H1 (cell line): ENCODE measurements around the gene ARHGAP10. TPM values are rescaled to one million over a fixed set of nuclear protein-coding genes. Genes with fewer than 3 reads are reported as not detected.

Source experiments
- CTCF ChIA-PET: fragments of 300-600 bp; sonication (Branson Sonifier 250); formaldehyde crosslinking; loops from one replicate; lab custom pipeline; 2021; ENCODE audit not compliant: partially characterized antibody; lab: Charles Lee
- POLR2A ChIA-PET: fragments of 300-600 bp; sonication (Branson Sonifier 250); formaldehyde crosslinking; loops from one replicate; lab custom pipeline; 2021; ENCODE audit warnings: inconsistent platforms; ENCODE audit not compliant: partially characterized antibody; lab: Charles Lee
- DNase-seq, 2 experiments: peaks; one replicate each; pipeline versions ENCODE4 v3.0.0 to v3.0.0-alpha.2; 2010 to 2022; ENCODE audit warnings: low spot score in 2 of 2, low read depth in 1 of 2, mixed read lengths in 1 of 2
- FAIRE-seq: peaks from 2 replicates; lab custom pipeline; 2011; peaks lifted over from hg19 to GRCh38; lab: Jason Lieb, UNC
- H2AFZ ChIP-seq: 2 replicates; pipeline ENCODE4 v1.8.1; 2012; ENCODE audit warnings: low read length, inconsistent platforms
- H2AK5ac ChIP-seq: 2 replicates; pipeline ENCODE4 v1.6.1; 2013; ENCODE audit warnings: low read depth, low read length
- H2BK120ac ChIP-seq: replicated peaks from 2 replicates; pipeline ENCODE3; 2013; ENCODE audit warnings: low read depth, low read length, inconsistent platforms
- H2BK12ac ChIP-seq: 2 replicates; pipeline ENCODE4 v1.6.1; 2013; ENCODE audit warnings: low read depth, low read length
- H2BK15ac ChIP-seq: 2 replicates; pipeline ENCODE4 v1.6.1; 2013; ENCODE audit warnings: low read length
- H2BK20ac ChIP-seq: 2 replicates; pipeline ENCODE4 v1.6.1; 2013; ENCODE audit warnings: low read length
- H2BK5ac ChIP-seq: 2 replicates; pipeline ENCODE4 v1.6.1; 2013; ENCODE audit warnings: low read depth, low read length
- H3K14ac ChIP-seq: 2 replicates; pipeline ENCODE4 v1.6.1; 2013; ENCODE audit warnings: inconsistent platforms; ENCODE audit not compliant: insufficient read length
- H3K18ac ChIP-seq: 2 replicates; pipeline ENCODE4 v1.6.1; 2013; ENCODE audit warnings: low read length; ENCODE audit errors: extremely low read depth
- H3K23ac ChIP-seq: 2 replicates; pipeline ENCODE4 v1.6.1; 2013; ENCODE audit warnings: inconsistent platforms; ENCODE audit not compliant: insufficient read length
- H3K23me2 ChIP-seq: 2 replicates; pipeline ENCODE4 v1.6.1; 2013; ENCODE audit warnings: low read depth, low read length
- H3K27ac ChIP-seq: 2 replicates; pipeline ENCODE4 v1.6.1; 2011; ENCODE audit warnings: low read depth, low read length, inconsistent platforms
- H3K27me3 ChIP-seq, 4 experiments: replicated peaks in 1 of 4; 1 replicate in 1 of 4; 2 replicates in 3 of 4; pipeline versions ENCODE4 v1.6.1 to v1.8.1; 2011 to 2013; ENCODE audit warnings: low read length in 3 of 4, mild to moderate bottlenecking in 3 of 4, inconsistent platforms in 2 of 4, mixed read lengths in 2 of 4, moderate library complexity in 1 of 4; ENCODE audit not compliant: control insufficient read depth in 3 of 4, insufficient read depth in 3 of 4; ENCODE audit errors: extremely low read depth in 1 of 4
- H3K36me3 ChIP-seq, 4 experiments: 2 replicates each; pipeline versions ENCODE4 v1.6.1 to v1.8.1; 2011 to 2013; ENCODE audit warnings: mild to moderate bottlenecking in 4 of 4, low read length in 3 of 4, moderate library complexity in 2 of 4, control low read depth in 1 of 4, inconsistent platforms in 1 of 4; ENCODE audit not compliant: insufficient read depth in 4 of 4, control insufficient read depth in 2 of 4
- H3K4ac ChIP-seq: replicated peaks from 2 replicates; pipeline ENCODE3; 2013; ENCODE audit warnings: low read length, low read depth, mixed read lengths, inconsistent platforms; ENCODE audit not compliant: insufficient read length
- H3K4me1 ChIP-seq, 4 experiments: replicated peaks in 1 of 4; 1 replicate in 1 of 4; 2 replicates in 3 of 4; pipeline versions ENCODE4 v1.6.1 to v1.8.1; 2011 to 2013; ENCODE audit warnings: low read length in 3 of 4, inconsistent platforms in 2 of 4, mixed read lengths in 1 of 4; ENCODE audit not compliant: insufficient read depth in 4 of 4, control insufficient read depth in 3 of 4
- H3K4me2 ChIP-seq, 2 experiments: 2 replicates each; pipeline versions ENCODE4 v1.6.1 to v1.8.1; 2011 to 2013; ENCODE audit warnings: low read depth in 2 of 2, low read length in 2 of 2, control low read depth in 1 of 2, inconsistent platforms in 1 of 2, mild to moderate bottlenecking in 1 of 2; ENCODE audit not compliant: insufficient read depth in 1 of 2
- H3K4me3 ChIP-seq, 4 experiments: fragments of 200-600, 300-600 bp in 1 of 4; sonication (generic), shearing (Covaris generic), sonication (Bioruptor Twin) in 1 of 4; 2 replicates each; pipeline versions ENCODE4 v1.5.1 to v1.8.1; 2011 to 2016; ENCODE audit warnings: low read length in 4 of 4, low read depth in 3 of 4, control low read depth in 2 of 4, inconsistent platforms in 2 of 4, mild to moderate bottlenecking in 2 of 4, mixed read lengths in 1 of 4, moderate library complexity in 1 of 4; ENCODE audit not compliant: insufficient read depth in 2 of 4; ENCODE audit errors: extremely low read depth in 1 of 4
- H3K56ac ChIP-seq: replicated peaks from 2 replicates; pipeline ENCODE3; 2013; ENCODE audit warnings: low read depth, mild to moderate bottlenecking, mixed read lengths, low read length, inconsistent platforms; ENCODE audit not compliant: insufficient read length
- H3K79me1 ChIP-seq: 2 replicates; pipeline ENCODE4 v1.6.1; 2013; ENCODE audit warnings: low read depth, low read length, control low read depth
- H3K79me2 ChIP-seq, 2 experiments: 2 replicates each; pipeline versions ENCODE4 v1.6.1 to v1.8.1; 2012 to 2013; ENCODE audit warnings: low read length in 2 of 2, mild to moderate bottlenecking in 2 of 2, inconsistent platforms in 1 of 2; ENCODE audit not compliant: insufficient read depth in 2 of 2, control insufficient read depth in 1 of 2
- H3K9ac ChIP-seq, 4 experiments: replicated peaks in 1 of 4; 1 replicate in 1 of 4; 2 replicates in 3 of 4; pipeline versions ENCODE4 v1.6.1 to v1.8.1; 2011 to 2013; ENCODE audit warnings: low read depth in 3 of 4, low read length in 3 of 4, control low read depth in 2 of 4, mild to moderate bottlenecking in 2 of 4, moderate library complexity in 2 of 4, inconsistent platforms in 1 of 4; ENCODE audit errors: extremely low read depth in 1 of 4
- H3K9me3 ChIP-seq, 2 experiments: 2 replicates each; pipeline versions ENCODE4 v1.6.1 to v1.8.1; 2012 to 2013; ENCODE audit warnings: mild to moderate bottlenecking in 2 of 2, moderate library complexity in 2 of 2, control low read depth in 1 of 2, inconsistent platforms in 1 of 2, low read depth in 1 of 2, low read length in 1 of 2, mixed read lengths in 1 of 2; ENCODE audit not compliant: insufficient read depth in 2 of 2
- H4K20me1 ChIP-seq, 2 experiments: replicated peaks in 1 of 2; 2 replicates each; pipeline versions ENCODE3 to v1.8.1; 2011 to 2013; ENCODE audit warnings: inconsistent platforms in 2 of 2, low read length in 2 of 2, mild to moderate bottlenecking in 1 of 2; ENCODE audit not compliant: insufficient read depth in 2 of 2, control insufficient read depth in 1 of 2
- H4K5ac ChIP-seq: 2 replicates; pipeline ENCODE4 v1.6.1; 2013; ENCODE audit warnings: low read length, low read depth, mixed read lengths, inconsistent platforms; ENCODE audit not compliant: insufficient read length
- H4K8ac ChIP-seq: 2 replicates; pipeline ENCODE4 v1.8.0; 2013; ENCODE audit warnings: mild to moderate bottlenecking, moderate library complexity, low read length, inconsistent platforms; ENCODE audit not compliant: insufficient read depth; ENCODE audit errors: extremely low read depth
- H4K91ac ChIP-seq: replicated peaks from 2 replicates; pipeline ENCODE3; 2013; ENCODE audit warnings: low read length, mixed read lengths, inconsistent platforms; ENCODE audit not compliant: insufficient read length
- CBX5 ChIP-seq: fragments of 300-800, 300-1000 bp; sonication (generic); IDR thresholded peaks from 2 replicates; pipeline ENCODE4 v1.7.1; 2016; ENCODE audit warnings: antibody characterized with exemption, low read length, low read depth
- CEBPB ChIP-seq: IDR thresholded peaks from 2 replicates; pipeline ENCODE4 v1.6.1; 2012; ENCODE audit warnings: low read depth, low read length
- CTCF ChIP-seq, 3 experiments: IDR thresholded peaks; 1 replicate in 2 of 3; 2 replicates in 1 of 3; pipeline versions ENCODE4 v1.5.1 to v1.6.1; 2011; ENCODE audit warnings: low read length in 3 of 3, mild to moderate bottlenecking in 3 of 3, inconsistent platforms in 2 of 3, low read depth in 1 of 3, moderate library complexity in 1 of 3; ENCODE audit not compliant: insufficient read depth in 1 of 3; ENCODE audit errors: control extremely low read depth in 1 of 3
- HDAC2 ChIP-seq, 2 experiments: fragments of 300-600 bp in 1 of 2; sonication (generic) in 1 of 2; IDR thresholded peaks; 2 replicates each; pipeline ENCODE4 v1.6.1; 2011 to 2012; ENCODE audit warnings: low read depth in 2 of 2, low read length in 2 of 2, mild to moderate bottlenecking in 2 of 2, moderate library complexity in 2 of 2, borderline replicate concordance in 1 of 2, inconsistent platforms in 1 of 2
- SP4 ChIP-seq: IDR thresholded peaks from 2 replicates; pipeline ENCODE4 v1.6.1; 2012; ENCODE audit warnings: low read length, inconsistent platforms
- TAF7 ChIP-seq: optimal IDR thresholded peaks from 2 replicates; pipeline ENCODE3; 2011; ENCODE audit warnings: low read depth, mild to moderate bottlenecking, inconsistent platforms, low read length, moderate library complexity, borderline replicate concordance
- TCF12 ChIP-seq: IDR thresholded peaks from 2 replicates; pipeline ENCODE4 v1.6.1; 2011; ENCODE audit warnings: low read depth, mild to moderate bottlenecking, low read length
- TEAD4 ChIP-seq: IDR thresholded peaks from 2 replicates; pipeline ENCODE4 v1.6.1; 2012; ENCODE audit warnings: low read depth, low read length, inconsistent platforms, mixed read lengths
- WGBS, 2 experiments: shearing (Covaris generic) in 1 of 2; methylation state at CpG; one replicate each; pipeline versions ENCODE4 v1.1.6 to v1.1.7; 2013 to 2015; ENCODE audit warnings: low lambda C conversion rate in 2 of 2, mixed read lengths in 2 of 2, inconsistent platforms in 1 of 2, low coverage in 1 of 2, missing lambda C conversion rate in 1 of 2; ENCODE audit not compliant: insufficient replicate concordance in 2 of 2, insufficient coverage in 1 of 2, insufficient read length in 1 of 2; ENCODE audit errors: extremely low coverage in 1 of 2, missing lambda C conversion rate in 1 of 2; 5-methylcytosine and 5-hydroxymethylcytosine counted together
- polyA plus RNA-seq, 7 experiments: library from polyadenylated mRNA; depleted of rRNA in 3 of 7; stranded (reverse) in 5 of 7; unstranded in 2 of 7; fragments of >200 nt in 5 of 7; fragments of 200-250 nt in 2 of 7; gene quantifications; 1 replicate in 5 of 7; 2 replicates in 1 of 7; 4 replicates in 1 of 7; pipeline versions ENCODE4 v1.2.1 to v1.2.3, GENCODE V29; 2011 to 2013; ENCODE audit warnings: missing spikeins in 2 of 7, mixed read lengths in 2 of 7
- total RNA-seq: library from RNA; stranded (reverse); fragmentation: NEBNext Ultra II Directional; extraction: Animal tissue kit (Norgen Biotek cat#: 25700); gene quantifications from 2 replicates; pipeline ENCODE4 v1.2.1, GENCODE V29; 2021

Gene ARHGAP10
- total and polyA plus RNA-seq, 2 of the 8 experiments (the other 6 are each of a cell fraction or from before 2014, with no cell fraction given), result 3.7 to 6.1 TPM

GRCh38 chr4:147773261-147774184 lies 41.6 kb downstream of the ARHGAP10 start:
- Histone ChIP-seq H3K18ac (no peak overlapping the region), H3K14ac (no peak overlapping the region), H3K36me3 (no peaks in the 10 kb centered on the region), H3K23ac (no peak overlapping the region), H3K4me1 (no peaks in the 10 kb centered on the region), H3K27me3 (no peaks in the 10 kb centered on the region), H3K79me1 (no peaks in the 10 kb centered on the region; the same call in 1 of the 2 replicates), H2BK12ac (no peak overlapping the region), H3K4me3 (no peak overlapping the region), H4K20me1 (peaks cover 0 to 2% of the 10 kb centered on the region in 2 experiments), H2BK20ac (no peak overlapping the region), H2BK15ac (no peak overlapping the region), H2BK120ac (no peak overlapping the region), H3K9me3 (no peaks in the 10 kb centered on the region), H4K5ac (no peak overlapping the region), H4K8ac (no peak overlapping the region), H2AFZ (no peak overlapping the region), H3K79me2 (no peaks in the 10 kb centered on the region; a peak in 1 of 4 replicates), H3K27ac (no peak overlapping the region), H2AK5ac (no peak overlapping the region), H4K91ac (no peak overlapping the region), H3K56ac (no peak overlapping the region), H3K4me2 (no peak overlapping the region), H3K4ac (no peak overlapping the region), H3K23me2 (no peaks in the 10 kb centered on the region), H2BK5ac (no peak overlapping the region), H3K9ac (no peak overlapping the region)
- no peak for FAIRE-seq
- whole genome bisulfite sequencing, 2 experiments, result 83% methylated on average over 3 of the region's 3 CpGs; no CpG with 5 or more reads in 1 of the 2 experiments
- ChIA-PET CTCF (interaction anchor here (1.0 to 1.3 kb wide), 2 partner anchors 70 to 260 kb away, joined by 3 to 4 read pairs; no protein-coding TSS in a partner anchor), POLR2A (no interaction called here)
- DNase-seq, result no peak
- no peak for TF ChIP-seq TEAD4
- TF ChIP-seq CEBPB, result no peak
- no peak for TF ChIP-seq SP4
- TF ChIP-seq HDAC2 (IDR thresholded peaks at IDR 0.05; ENCODE audit: borderline replicate concordance in 1 of 2, low read depth in 2 of 2, low read length in 2 of 2), result no peak
- no peak for TF ChIP-seq CTCF (IDR thresholded peaks at IDR 0.05; ENCODE audit: control extremely low read depth in 1 of 3, insufficient read depth in 1 of 3, low read depth in 1 of 3, low read length in 3 of 3)
- no peak for TF ChIP-seq TCF12
- TF ChIP-seq TAF7, result no peak
- TF ChIP-seq CBX5, result no peak
